IMR-90 (cell line): ENCODE measurements around the gene NLGN3. TPM values are rescaled to one million over a fixed set of nuclear protein-coding genes. Genes with fewer than 3 reads are reported as not detected.
A peak's percentile ranks its signal among the peaks of the same experiment; 100 is the strongest.
"Not testable (repeated sequence)": the region's sequence is repeated elsewhere in the genome, so short reads cannot be mapped to it uniquely, and the experiment has no call there.

ENCODE experiments used
- ATAC-seq: fragments of 200-7000 bp; cut with Tn5 transposase; 2 replicates; pipeline ENCODE4 v1.9.1; 2020; ENCODE audit warnings: low read depth, mild to moderate bottlenecking, moderate library complexity
- BruUV-seq: library from RNA; stranded (reverse); fragments of 400-500 nt; replicated peaks from 2 replicates; lab custom pipeline; 2021; lab: Mats Ljungman, UMichigan
- CTCF ChIA-PET: fragments of 300-600 bp; formaldehyde crosslinking; extraction: SDS; loops from one replicate; lab custom pipeline; 2021; ENCODE audit warnings: antibody characterized with exemption; lab: Yijun Ruan, JAX
- POLR2A ChIA-PET: fragments of 300-600 bp; sonication (Branson Sonifier 250); formaldehyde crosslinking; loops from one replicate; lab custom pipeline; 2022; ENCODE audit warnings: antibody characterized with exemption; ENCODE audit not compliant: unreplicated experiment; lab: Charles Lee
- DNase-seq: peaks from one replicate; pipeline ENCODE4 v3.0.0; 2013
- H2AFZ ChIP-seq: replicated peaks from 2 replicates; pipeline ENCODE3; 2013; ENCODE audit warnings: low read length, mild to moderate bottlenecking; ENCODE audit not compliant: poor library complexity
- H2AK5ac ChIP-seq: 2 replicates; pipeline ENCODE4 v1.6.1; 2013; ENCODE audit warnings: low read depth, low read length, inconsistent platforms
- H2AK9ac ChIP-seq: replicated peaks from 2 replicates; pipeline ENCODE3; 2013; ENCODE audit warnings: mild to moderate bottlenecking, low read depth, low read length, moderate library complexity; ENCODE audit not compliant: poor library complexity
- H2BK120ac ChIP-seq: 2 replicates; pipeline ENCODE4 v1.6.1; 2013; ENCODE audit warnings: low read depth, low read length, inconsistent platforms
- H2BK15ac ChIP-seq: 3 replicates; pipeline ENCODE4 v1.6.1; 2013; ENCODE audit warnings: low read depth, low read length, inconsistent platforms
- H2BK20ac ChIP-seq: 2 replicates; pipeline ENCODE4 v1.6.1; 2013; ENCODE audit warnings: low read depth, mild to moderate bottlenecking, inconsistent platforms, low read length, moderate library complexity
- H2BK5ac ChIP-seq: 2 replicates; pipeline ENCODE4 v1.6.1; 2013; ENCODE audit warnings: mild to moderate bottlenecking, low read depth, low read length, inconsistent platforms; ENCODE audit not compliant: poor library complexity, severe bottlenecking
- H3K14ac ChIP-seq: replicated peaks from 2 replicates; pipeline ENCODE4 v1.6.1; 2013; ENCODE audit warnings: low read depth, low read length, inconsistent platforms
- H3K18ac ChIP-seq: 2 replicates; pipeline ENCODE4 v1.6.1; 2013; ENCODE audit warnings: low read depth, low read length, control low read depth
- H3K23ac ChIP-seq: 2 replicates; pipeline ENCODE4 v1.6.1; 2013; ENCODE audit warnings: low read depth, low read length, inconsistent platforms
- H3K27ac ChIP-seq: 2 replicates; pipeline ENCODE4 v1.5.1; 2013; ENCODE audit warnings: mild to moderate bottlenecking, control low read depth, low read length; ENCODE audit not compliant: insufficient read depth
- H3K27me3 ChIP-seq: 2 replicates; pipeline ENCODE4 v1.6.1; 2013; ENCODE audit warnings: low read length; ENCODE audit not compliant: control insufficient read depth, insufficient read depth
- H3K36me3 ChIP-seq: 2 replicates; pipeline ENCODE4 v1.6.1; 2013; ENCODE audit warnings: low read length, mixed read lengths; ENCODE audit not compliant: control insufficient read depth, insufficient read depth
- H3K4ac ChIP-seq: 2 replicates; pipeline ENCODE4 v1.6.1; 2013; ENCODE audit warnings: low read depth, low read length, inconsistent platforms
- H3K4me1 ChIP-seq: 2 replicates; pipeline ENCODE4 v1.6.1; 2013; ENCODE audit warnings: low read length, mixed read lengths; ENCODE audit not compliant: control insufficient read depth, insufficient read depth
- H3K4me2 ChIP-seq: 2 replicates; pipeline ENCODE4 v1.6.1; 2013; ENCODE audit warnings: low read depth, mild to moderate bottlenecking, control low read depth, low read length, moderate library complexity
- H3K4me3 ChIP-seq: 2 replicates; pipeline ENCODE4 v1.5.1; 2013; ENCODE audit warnings: low read depth, mild to moderate bottlenecking, control low read depth, low read length, moderate library complexity; ENCODE audit not compliant: insufficient read depth
- H3K56ac ChIP-seq: 2 replicates; pipeline ENCODE4 v1.6.1; 2013; ENCODE audit warnings: low read length, inconsistent platforms; ENCODE audit not compliant: insufficient read depth; ENCODE audit errors: extremely low read depth
- H3K79me1 ChIP-seq, 2 experiments: 2 replicates each; pipeline ENCODE4 v1.6.1; 2013; ENCODE audit warnings: low read length in 2 of 2, inconsistent platforms in 1 of 2, low read depth in 1 of 2
- H3K9ac ChIP-seq: 2 replicates; pipeline ENCODE4 v1.6.1; 2013; ENCODE audit warnings: low read depth, low read length, control low read depth
- H3K9me1 ChIP-seq: 2 replicates; pipeline ENCODE4 v1.6.1; 2013; ENCODE audit warnings: low read length, inconsistent platforms; ENCODE audit not compliant: insufficient read depth
- H3K9me3 ChIP-seq: 2 replicates; pipeline ENCODE4 v1.6.1; 2013; ENCODE audit warnings: low read length; ENCODE audit not compliant: control insufficient read depth, insufficient read depth
- H4K20me1 ChIP-seq: 2 replicates; pipeline ENCODE4 v1.6.1; 2013; ENCODE audit warnings: low read length, inconsistent platforms; ENCODE audit not compliant: insufficient read depth
- H4K5ac ChIP-seq: 2 replicates; pipeline ENCODE4 v1.6.1; 2013; ENCODE audit warnings: mild to moderate bottlenecking, low read depth, low read length, control low read depth
- H4K8ac ChIP-seq, 2 experiments: 2 replicates each; pipeline ENCODE4 v1.6.1; 2013; ENCODE audit warnings: low read depth in 2 of 2, low read length in 2 of 2, control low read depth in 1 of 2, inconsistent platforms in 1 of 2
- H4K91ac ChIP-seq: 2 replicates; pipeline ENCODE4 v1.6.1; 2013; ENCODE audit warnings: low read depth, low read length, inconsistent platforms; ENCODE audit not compliant: insufficient read depth
- CHD1 ChIP-seq: IDR thresholded peaks from 2 replicates; pipeline ENCODE4 v1.6.1; 2012; ENCODE audit warnings: low read depth, low read length, improper control_type of control experiment
- CTCF ChIP-seq: conservative IDR thresholded peaks from 2 replicates; pipeline ENCODE4 v1.5.1; 2012; ENCODE audit warnings: mild to moderate bottlenecking, low read depth, low read length, improper control_type of control experiment
- MAZ ChIP-seq: IDR thresholded peaks from 2 replicates; pipeline ENCODE4 v1.6.1; 2012; ENCODE audit warnings: low read depth, mild to moderate bottlenecking, low read length, improper control_type of control experiment, moderate library complexity, borderline replicate concordance
- RAD21 ChIP-seq: IDR thresholded peaks from 2 replicates; pipeline ENCODE4 v1.6.1; 2012; ENCODE audit warnings: low read length, improper control_type of control experiment
- SMC3 ChIP-seq: fragments of 150-350 bp; IDR thresholded peaks from 2 replicates; pipeline ENCODE4 v1.6.1; 2016; ENCODE audit warnings: low read depth, mild to moderate bottlenecking, antibody characterized with exemption, low read length, moderate library complexity
- WGBS, 2 experiments: methylation state at CpG; one replicate each; pipeline versions ENCODE4 v1.1.5 to v1.1.7; 2013; ENCODE audit warnings: missing lambda C conversion rate in 2 of 2; ENCODE audit not compliant: insufficient read length in 1 of 2; ENCODE audit errors: extremely low coverage in 2 of 2; 5-methylcytosine and 5-hydroxymethylcytosine counted together
- dilution Hi-C: fragments of 300-500 bp; cut with HindIII; formaldehyde crosslinking; loops from one replicate; pipeline ENCODE4 v1.14.3; 2018; ENCODE audit warnings: low sequenced_read_pairs; ENCODE audit not compliant: unreplicated experiment
- in situ Hi-C: fragments of 300-500 bp; cut with MboI; formaldehyde crosslinking; loops from 3 replicates; pipeline ENCODE4 v1.14.3; 2019; ENCODE audit warnings: low sequenced_read_pairs, inconsistent platforms, mixed read lengths
- intact Hi-C: fragments of 100-400 bp; cut with micrococcal nuclease; formaldehyde crosslinking; loops from 2 replicates; pipeline ENCODE4 v1.10.0; 2022
- polyA plus RNA-seq, 3 experiments: library from polyadenylated mRNA; depleted of rRNA; stranded (reverse); fragments of >200 nt; gene quantifications; 2 replicates each; pipeline ENCODE4 v1.2.3, GENCODE V29; 2012; ENCODE audit warnings: low replicate concordance in 1 of 3
- total RNA-seq: library from RNA; depleted of rRNA; stranded (reverse); fragments of >200 nt; gene quantifications from 2 replicates; pipeline ENCODE4 v1.2.3, GENCODE V29; 2012

Gene NLGN3
- total and polyA plus RNA-seq, 2 of the 4 experiments (the other 2 are of a cell fraction) = 0.18 to 0.39 TPM

DNA sequence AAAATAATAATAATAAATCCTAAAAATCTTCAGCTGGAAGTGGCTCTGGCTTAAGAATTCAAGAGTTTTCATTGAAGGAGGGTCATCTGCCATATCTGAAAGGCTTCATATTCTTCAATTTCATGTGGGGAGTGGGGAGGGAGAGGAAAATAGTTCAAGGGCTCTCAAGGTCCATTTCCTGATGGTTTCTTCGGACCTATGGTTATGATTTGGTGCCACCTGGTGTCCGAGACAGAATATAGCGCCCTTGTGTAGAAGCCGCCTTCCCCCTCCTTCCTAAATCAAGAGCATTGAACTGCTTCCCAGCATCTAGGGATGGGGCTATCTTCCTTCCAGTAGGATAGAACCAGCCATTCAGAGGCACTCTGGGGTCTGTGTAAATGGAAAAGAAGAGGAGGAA is 34.3 kb downstream of the NLGN3 start:
- Histone ChIP-seq H3K9me3 (no peaks in the 10 kb centered on the region), H3K23ac (no peak overlapping the region), H2BK20ac (no peak overlapping the region), H3K4ac (no peak overlapping the region), H4K91ac (no peak overlapping the region), H3K4me1 (peaks cover 4% of the 10 kb centered on the region; the same call in 1 of the 2 replicates), H3K4me3 (no peak overlapping the region), H3K9me1 (no peaks in the 10 kb centered on the region; the same call in 1 of the 2 replicates), H3K56ac (no peak overlapping the region), H4K5ac (no peak overlapping the region), H3K27ac (no peak overlapping the region), H2AK5ac (no peak overlapping the region), H2BK5ac (no peak overlapping the region), H2AFZ (no peak overlapping the region), H3K14ac (no peak overlapping the region), H3K4me2 (no peak overlapping the region), H4K20me1 (no peaks in the 10 kb centered on the region; the same call in 1 of the 2 replicates), H2BK15ac (no peak overlapping the region), H3K9ac (no peak overlapping the region), H3K79me1 (no peaks in the 10 kb centered on the region), H3K18ac (no peak overlapping the region), H3K36me3 (no peaks in the 10 kb centered on the region), H4K8ac (no peak overlapping the region), H2BK120ac (no peak overlapping the region), H3K27me3 (peaks cover 2% of the 10 kb centered on the region), H2AK9ac (no peak overlapping the region)
- TF ChIP-seq CTCF = peak; percentile 80
- TF ChIP-seq MAZ = no peak
- TF ChIP-seq RAD21 = peak; percentile 88
- TF ChIP-seq SMC3 = peak; percentile 79
- no peak for TF ChIP-seq CHD1
- intact Hi-C loops = loop anchor here (1.0 kb wide), 3 partner anchors 181 to 410 kb away; no protein-coding TSS in a partner anchor
- BruUV-seq = no TSS peak
- CTCF ChIA-PET = interaction anchor here (1.0 to 1.4 kb wide), 2 partner anchors 180 to 209 kb away, joined by 3 read pairs; no protein-coding TSS in a partner anchor
- dilution Hi-C loops = no loop called here
- ATAC-seq = peak; percentile 59
- in situ Hi-C loops = loop anchor here (5.0 kb wide), 1 partner anchor 412 kb away; no protein-coding TSS in a partner anchor
- DNase-seq = peak; percentile 69
- no CpG with 5 or more reads among the region's 4 CpGs for WGBS, 2 experiments
- POLR2A ChIA-PET = no interaction called here

DNA sequence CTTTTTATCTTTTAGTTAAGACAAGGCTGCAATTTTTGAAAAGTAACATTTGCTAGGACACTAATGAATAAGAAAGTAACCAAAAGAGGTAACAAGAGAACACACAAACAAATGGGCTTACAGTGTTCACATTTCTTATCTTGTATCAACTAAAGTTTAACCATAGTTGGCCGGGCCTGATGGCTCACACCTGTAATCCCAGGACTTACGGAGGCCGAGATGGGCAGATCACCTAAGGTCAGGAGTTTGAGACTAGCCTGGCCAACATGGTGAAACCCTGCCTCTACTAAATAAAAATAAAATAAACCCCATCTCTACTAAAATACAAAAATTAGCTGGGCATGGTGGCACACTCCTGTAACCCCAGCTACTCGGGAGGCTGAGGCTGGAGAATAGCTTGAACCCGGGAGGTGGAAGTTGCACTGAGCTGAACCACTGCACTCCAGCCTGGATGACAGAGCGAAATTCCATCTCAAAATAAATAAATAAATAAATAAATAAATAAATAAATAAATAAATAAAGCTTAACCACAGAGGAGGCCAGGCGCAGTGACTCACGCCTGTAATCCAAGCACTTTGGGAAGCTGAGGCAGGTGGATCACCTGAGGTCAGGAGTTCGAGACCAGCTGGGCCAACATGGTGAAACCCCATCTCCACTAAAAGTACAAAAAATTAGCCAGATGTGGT is 36.1 kb downstream of the NLGN3 start:
- intact Hi-C loops = not testable (repeated sequence)

More for the DNA sequence above, 36.1 kb downstream of the NLGN3 start:
- H2BK20ac ChIP-seq, H4K20me1 ChIP-seq, in situ Hi-C loops, H2AK5ac ChIP-seq, H4K5ac ChIP-seq, H3K56ac ChIP-seq, DNase-seq, BruUV-seq, dilution Hi-C loops, H3K9me3 ChIP-seq, H4K8ac ChIP-seq, H3K18ac ChIP-seq, H2AFZ ChIP-seq, ATAC-seq, H4K91ac ChIP-seq, H3K9ac ChIP-seq, H3K9me1 ChIP-seq, H2BK120ac ChIP-seq, H2BK15ac ChIP-seq, H3K23ac ChIP-seq, H2BK5ac ChIP-seq, H3K27ac ChIP-seq, H2AK9ac ChIP-seq, H3K4me2 ChIP-seq, CTCF ChIA-PET, H3K79me1 ChIP-seq, H3K36me3 ChIP-seq, H3K4me1 ChIP-seq, H3K14ac ChIP-seq, H3K4ac ChIP-seq, H3K4me3 ChIP-seq, H3K27me3 ChIP-seq: not testable (repeated sequence)
- POLR2A ChIA-PET = interaction anchor here (0.7 kb wide), 1 partner anchor 11 kb away, joined by 8 read pairs; no protein-coding TSS in a partner anchor
- no CpG with 5 or more reads among the region's 9 CpGs for WGBS, 2 experiments
